Osteocyte (in vitro differentiated cells): Measurements from ENCODE around the gene LRRC4B. TPM values are rescaled to one million over a fixed set of nuclear protein-coding genes. Genes with fewer than 3 reads are reported as not detected.
"Not testable (repeated sequence)": the region's sequence is repeated elsewhere in the genome, so short reads cannot be mapped to it uniquely, and the experiment has no call there.

Experiments used
- DNase-seq: peaks from one replicate; pipeline ENCODE4 v3.0.0; 2021; ENCODE audit warnings: mixed read lengths; ENCODE audit not compliant: unreplicated experiment; ENCODE audit errors: extremely low spot score
- H3K27ac Mint-ChIP-seq: one replicate; pipeline ENCODE4 v1.8.0; 2021; ENCODE audit warnings: mild to moderate bottlenecking, mixed read lengths; ENCODE audit not compliant: unreplicated experiment
- H3K27me3 Mint-ChIP-seq: one replicate; pipeline ENCODE4 v1.8.0; 2021; ENCODE audit warnings: mixed read lengths; ENCODE audit not compliant: unreplicated experiment
- H3K36me3 Mint-ChIP-seq: one replicate; pipeline ENCODE4 v1.8.0; 2021; ENCODE audit warnings: mixed read lengths; ENCODE audit not compliant: unreplicated experiment
- H3K4me1 Mint-ChIP-seq: one replicate; pipeline ENCODE4 v1.8.0; 2021; ENCODE audit warnings: mixed read lengths; ENCODE audit not compliant: unreplicated experiment
- H3K4me3 Mint-ChIP-seq: one replicate; pipeline ENCODE4 v1.8.0; 2021; ENCODE audit warnings: mild to moderate bottlenecking, moderate library complexity, mixed read lengths; ENCODE audit not compliant: unreplicated experiment
- H3K9me3 Mint-ChIP-seq: one replicate; pipeline ENCODE4 v1.8.0; 2021; ENCODE audit warnings: mixed read lengths; ENCODE audit not compliant: unreplicated experiment
- CTCF ChIP-seq: fragments of 200-600 bp; sonication (generic); IDR thresholded peaks from 2 replicates; pipeline ENCODE4 v1.5.0; 2021; ENCODE audit warnings: antibody characterized with exemption, mild to moderate bottlenecking, moderate library complexity
- long read RNA-seq: library from polyadenylated mRNA; unstranded; transcript quantifications from one replicate; pipeline ENCODE4 v2.0.0, GENCODE V29; 2021
- total RNA-seq: library from RNA; stranded (reverse); gene quantifications from 2 replicates; pipeline ENCODE4 v1.2.1, GENCODE V29; 2021

Gene LRRC4B
- 0.11 and 0.52 TPM in 2 replicates for total RNA-seq
- long read RNA-seq, result 0 reads

- no peaks in the 10 kb centered on the region for H3K36me3 Mint-ChIP-seq
- H3K27me3 Mint-ChIP-seq, result peaks cover 37% of the 10 kb centered on the region
- no peak within 1 kb of the TSS for H3K4me3 Mint-ChIP-seq
- no peak within 1 kb of the TSS for H3K27ac Mint-ChIP-seq
- no peak for DNase-seq
- TF ChIP-seq CTCF, result no peak
- H3K9me3 Mint-ChIP-seq, result no peaks in the 10 kb centered on the region
- H3K4me1 Mint-ChIP-seq, result no peaks in the 10 kb centered on the region
Measured at GRCh38 chr19:50567882-50568727, at the start of gene LRRC4B. LRRC4B (minus strand) TSS chr19:50568435; CDS start chr19:50548838, 19,597 bp downstream.

GRCh38 chr19:50612504-50613404 is 44.5 kb upstream of the LRRC4B start:
- not testable (repeated sequence) for H3K27me3 Mint-ChIP-seq, H3K4me1 Mint-ChIP-seq, H3K36me3 Mint-ChIP-seq, DNase-seq, H3K27ac Mint-ChIP-seq, H3K4me3 Mint-ChIP-seq
- H3K9me3 Mint-ChIP-seq, result peaks cover 14% of the 10 kb centered on the region

GRCh38 chr19:50607874-50608785 is 39.9 kb upstream of the LRRC4B start:
- DNase-seq, result no peak
- H3K27me3 Mint-ChIP-seq, result no peaks in the 10 kb centered on the region
- peaks cover 10% of the 10 kb centered on the region for H3K9me3 Mint-ChIP-seq
- TF ChIP-seq CTCF, result peak; percentile 29
- no peaks in the 10 kb centered on the region for H3K36me3 Mint-ChIP-seq
- H3K4me3 Mint-ChIP-seq, result no peak overlapping the region
- peaks cover 6% of the 10 kb centered on the region for H3K4me1 Mint-ChIP-seq
- H3K27ac Mint-ChIP-seq, result no peak overlapping the region

GRCh38 chr19:50607388-50607787 is 39.2 kb upstream of the LRRC4B start:
- Mint-ChIP-seq H3K4me3 (no peak overlapping the region), H3K27me3 (peaks cover 2% of the 10 kb centered on the region), H3K36me3 (no peaks in the 10 kb centered on the region), H3K9me3 (peaks cover 10% of the 10 kb centered on the region), H3K4me1 (peaks cover 6% of the 10 kb centered on the region), H3K27ac (no peak overlapping the region)
- TF ChIP-seq CTCF, result no peak
- no peak for DNase-seq

- H3K27me3 Mint-ChIP-seq, H3K36me3 Mint-ChIP-seq, H3K4me1 Mint-ChIP-seq, DNase-seq, H3K4me3 Mint-ChIP-seq, H3K27ac Mint-ChIP-seq: not testable (repeated sequence)
- H3K9me3 Mint-ChIP-seq, result peaks cover 10% of the 10 kb centered on the region
Measured at GRCh38 chr19:50606059-50606836, 38.0 kb upstream of the LRRC4B start.

- H3K4me1 Mint-ChIP-seq, H3K9me3 Mint-ChIP-seq, H3K36me3 Mint-ChIP-seq, H3K4me3 Mint-ChIP-seq, H3K27me3 Mint-ChIP-seq, H3K27ac Mint-ChIP-seq, DNase-seq: not testable (repeated sequence)
Measured at GRCh38 chr19:50604264-50605073, 36.2 kb upstream of the LRRC4B start.
